Vagina (tissue), 2 donors: ENCODE measurements around the gene GLRX5. TPM values are rescaled to one million over a fixed set of nuclear protein-coding genes. Genes with fewer than 3 reads are reported as not detected.

Experiments used
- DNase-seq, 2 donors: peaks; one replicate each; pipeline ENCODE4 v3.0.0-alpha.2; 2017; ENCODE audit errors: extremely low spot score in 2 of 2
- H3K27ac ChIP-seq: fragments of 200-600 bp; sonication (generic); one replicate; pipeline ENCODE4 v1.5.1; 2019
- H3K27me3 ChIP-seq: fragments of 200-600 bp; sonication (generic); one replicate; pipeline ENCODE4 v1.5.1; 2019
- H3K36me3 ChIP-seq, 2 donors: fragments of 200-600 bp; sonication (generic); one replicate each; pipeline ENCODE4 v1.5.1; 2017 to 2019
- H3K4me1 ChIP-seq: fragments of 200-600 bp; sonication (generic); one replicate; pipeline ENCODE4 v1.5.1; 2019
- H3K4me3 ChIP-seq, 2 donors: fragments of 200-600 bp; sonication (generic); 1 replicate in 1 of 2; 2 replicates in 1 of 2; pipeline ENCODE4 v1.5.1; 2016 to 2019
- H3K9me3 ChIP-seq: fragments of 200-600 bp; sonication (generic); one replicate; pipeline ENCODE4 v1.5.1; 2019
- CTCF ChIP-seq, 3 experiments: fragments of 450-650 bp in 2 of 3; fragments of 200-600 bp in 1 of 3; sonication (generic) in 1 of 3; IDR thresholded peaks; one replicate each; pipeline ENCODE4 v1.5.1; 2017 to 2019; ENCODE audit warnings: antibody characterized with exemption in 3 of 3, mild to moderate bottlenecking in 2 of 3, moderate library complexity in 2 of 3
- POLR2A ChIP-seq, 2 donors: fragments of 450-650 bp; IDR thresholded peaks; one replicate each; pipeline ENCODE4 v1.6.1; 2017; ENCODE audit warnings: antibody characterized with exemption in 2 of 2, mild to moderate bottlenecking in 2 of 2, moderate library complexity in 2 of 2
- POLR2AphosphoS5 ChIP-seq, 2 donors: sonication (generic); formaldehyde crosslinking; IDR thresholded peaks; one replicate each; pipeline ENCODE4 v1.9.0; 2017; ENCODE audit warnings: antibody characterized with exemption in 2 of 2, mild to moderate bottlenecking in 2 of 2, low read depth in 1 of 2; ENCODE audit not compliant: insufficient read depth in 1 of 2
- intact Hi-C: fragments of 100-400 bp; cut with DNase I; formaldehyde crosslinking; loops from one replicate; pipeline ENCODE4 v1.15.1; 2023
- total RNA-seq: library from RNA; depleted of rRNA; stranded (reverse); fragments of >200 nt; gene quantifications from one replicate; pipeline ENCODE4 v1.2.3, GENCODE V29; 2016

GLRX5 gene
- total RNA-seq, 1 donor from 2014 or later, result 20.4 TPM

GRCh38 chr14:95511687-95512086 lies 23.2 kb upstream of the GLRX5 start:
- H3K36me3 ChIP-seq, result no peaks in the 10 kb centered on the region
- no peaks in the 10 kb centered on the region for H3K27me3 ChIP-seq
- TF ChIP-seq POLR2AphosphoS5 (IDR thresholded peaks at IDR 0.05; ENCODE audit: insufficient read depth in 1 of 2, low read depth in 1 of 2), result no peak
- no peak for TF ChIP-seq CTCF (IDR thresholded peaks at IDR 0.05)
- TF ChIP-seq POLR2A (IDR thresholded peaks at IDR 0.05), result no peak
- H3K4me3 ChIP-seq, result no peak overlapping the region
- no peak for DNase-seq
- peaks cover 86% of the 10 kb centered on the region for H3K4me1 ChIP-seq
- H3K9me3 ChIP-seq, result no peaks in the 10 kb centered on the region
- intact Hi-C loops, result no loop called here
- peak overlapping the region; percentile 60 for H3K27ac ChIP-seq

GRCh38 chr14:95513291-95513690 lies 21.6 kb upstream of the GLRX5 start:
- intact Hi-C loops, result no loop called here
- Histone ChIP-seq H3K27me3 (no peaks in the 10 kb centered on the region), H3K36me3 (no peaks in the 10 kb centered on the region), H3K4me1 (peaks cover 86% of the 10 kb centered on the region), H3K9me3 (no peaks in the 10 kb centered on the region), H3K27ac (peak overlapping the region; percentile 94), H3K4me3 (no peak overlapping the region)
- TF ChIP-seq POLR2A (IDR thresholded peaks at IDR 0.05), result no peak
- DNase-seq, result no peak

GRCh38 chr14:95514131-95515079 lies 20.4 kb upstream of the GLRX5 start:
- Histone ChIP-seq H3K4me1 (peaks cover 86% of the 10 kb centered on the region), H3K27me3 (no peaks in the 10 kb centered on the region), H3K36me3 (no peaks in the 10 kb centered on the region), H3K9me3 (no peaks in the 10 kb centered on the region), H3K27ac (peak overlapping the region; percentile 94), H3K4me3 (peak overlapping the region; percentile 74 to 87)
- intact Hi-C loops, result no loop called here
- TF ChIP-seq POLR2A (IDR thresholded peaks at IDR 0.05) (no peak), POLR2AphosphoS5 (IDR thresholded peaks at IDR 0.05; ENCODE audit: insufficient read depth in 1 of 2, low read depth in 1 of 2) (no peak), CTCF (IDR thresholded peaks at IDR 0.05) (no peak)
- no peak for DNase-seq

- H3K27ac ChIP-seq, result peak overlapping the region; percentile 94
- no peaks in the 10 kb centered on the region for H3K36me3 ChIP-seq
- no peaks in the 10 kb centered on the region for H3K27me3 ChIP-seq
- intact Hi-C loops, result no loop called here
- H3K9me3 ChIP-seq, result no peaks in the 10 kb centered on the region
- H3K4me3 ChIP-seq, result peak overlapping the region; percentile 74 to 87
- DNase-seq, result no peak
- peaks cover 86% of the 10 kb centered on the region for H3K4me1 ChIP-seq
- TF ChIP-seq POLR2A (IDR thresholded peaks at IDR 0.05), result no peak
- peak in 1 of 2 donors; percentile 50 for TF ChIP-seq POLR2AphosphoS5 (IDR thresholded peaks at IDR 0.05; ENCODE audit: insufficient read depth in 1 of 2, low read depth in 1 of 2)
Measured at GRCh38 chr14:95515080-95515489, 19.8 kb upstream of the GLRX5 start.

GRCh38 chr14:95515596-95516552 lies 19.0 kb upstream of the GLRX5 start:
- H3K4me3 ChIP-seq, result peak overlapping the region; percentile 74 to 87
- H3K27ac ChIP-seq, result peak overlapping the region; percentile 94
- DNase-seq, result peak in 1 of 2 donors; percentile 87
- H3K4me1 ChIP-seq, result peaks cover 84% of the 10 kb centered on the region
- H3K9me3 ChIP-seq, result no peaks in the 10 kb centered on the region
- H3K36me3 ChIP-seq, result no peaks in the 10 kb centered on the region
- no peak for TF ChIP-seq POLR2A (IDR thresholded peaks at IDR 0.05)
- peak in 1 of 3 experiments; percentile 31 for TF ChIP-seq CTCF (IDR thresholded peaks at IDR 0.05)
- TF ChIP-seq POLR2AphosphoS5 (IDR thresholded peaks at IDR 0.05; ENCODE audit: insufficient read depth in 1 of 2, low read depth in 1 of 2), result peak in 1 of 2 donors; percentile 12
- no peaks in the 10 kb centered on the region for H3K27me3 ChIP-seq
- intact Hi-C loops, result no loop called here
